Type B pancreatic cell (in vitro differentiated cells): ENCODE data around the gene ZNF25. TPM values are rescaled to one million over a fixed set of nuclear protein-coding genes. Genes with fewer than 3 reads are reported as not detected.
A peak's percentile ranks its signal among the peaks of the same experiment; 100 is the strongest.
"Not testable (repeated sequence)": the region's sequence is repeated elsewhere in the genome, so short reads cannot be mapped to it uniquely, and the experiment has no call there.

ENCODE experiments used
- DNase-seq: peaks from one replicate; pipeline ENCODE4 v3.0.0; 2021; ENCODE audit warnings: mixed read lengths; ENCODE audit not compliant: unreplicated experiment; ENCODE audit errors: extremely low spot score
- H3K27ac Mint-ChIP-seq: 2 replicates; pipeline ENCODE4 v1.8.0; 2021; ENCODE audit warnings: mild to moderate bottlenecking, mixed read lengths
- H3K27me3 Mint-ChIP-seq: 2 replicates; pipeline ENCODE4 v1.8.0; 2021; ENCODE audit warnings: mixed read lengths
- H3K36me3 Mint-ChIP-seq: 2 replicates; pipeline ENCODE4 v1.8.0; 2021; ENCODE audit warnings: mixed read lengths
- H3K4me1 Mint-ChIP-seq: one replicate; pipeline ENCODE4 v1.8.0; 2021; ENCODE audit warnings: mixed read lengths; ENCODE audit not compliant: unreplicated experiment
- H3K4me3 Mint-ChIP-seq: 2 replicates; pipeline ENCODE4 v1.8.0; 2021; ENCODE audit warnings: mild to moderate bottlenecking, mixed read lengths
- H3K9me3 Mint-ChIP-seq: 2 replicates; pipeline ENCODE4 v1.8.0; 2021; ENCODE audit warnings: mixed read lengths
- long read RNA-seq: library from polyadenylated mRNA; unstranded; transcript quantifications from one replicate; pipeline ENCODE4 v2.0.0, GENCODE V29; 2020
- total RNA-seq: library from RNA; stranded (reverse); gene quantifications from 2 replicates; pipeline ENCODE4 v1.2.1, GENCODE V29; 2021; ENCODE audit warnings: low replicate concordance
- TF ChIP-seq, protein P1 (sequence below): fragments of 200-600 bp; sonication (generic); conservative IDR thresholded peaks from 2 replicates; pipeline ENCODE4 v1.5.0; 2021; ENCODE audit warnings: antibody characterized with exemption, mild to moderate bottlenecking

The ZNF25 gene
- 2.0 and 6.9 TPM in 2 replicates for total RNA-seq
- long read RNA-seq, partial matches to known transcripts: 0 of 5 reads
- long read RNA-seq, other reads (novel, unspliced or antisense): 5 of 5 reads

DNA sequence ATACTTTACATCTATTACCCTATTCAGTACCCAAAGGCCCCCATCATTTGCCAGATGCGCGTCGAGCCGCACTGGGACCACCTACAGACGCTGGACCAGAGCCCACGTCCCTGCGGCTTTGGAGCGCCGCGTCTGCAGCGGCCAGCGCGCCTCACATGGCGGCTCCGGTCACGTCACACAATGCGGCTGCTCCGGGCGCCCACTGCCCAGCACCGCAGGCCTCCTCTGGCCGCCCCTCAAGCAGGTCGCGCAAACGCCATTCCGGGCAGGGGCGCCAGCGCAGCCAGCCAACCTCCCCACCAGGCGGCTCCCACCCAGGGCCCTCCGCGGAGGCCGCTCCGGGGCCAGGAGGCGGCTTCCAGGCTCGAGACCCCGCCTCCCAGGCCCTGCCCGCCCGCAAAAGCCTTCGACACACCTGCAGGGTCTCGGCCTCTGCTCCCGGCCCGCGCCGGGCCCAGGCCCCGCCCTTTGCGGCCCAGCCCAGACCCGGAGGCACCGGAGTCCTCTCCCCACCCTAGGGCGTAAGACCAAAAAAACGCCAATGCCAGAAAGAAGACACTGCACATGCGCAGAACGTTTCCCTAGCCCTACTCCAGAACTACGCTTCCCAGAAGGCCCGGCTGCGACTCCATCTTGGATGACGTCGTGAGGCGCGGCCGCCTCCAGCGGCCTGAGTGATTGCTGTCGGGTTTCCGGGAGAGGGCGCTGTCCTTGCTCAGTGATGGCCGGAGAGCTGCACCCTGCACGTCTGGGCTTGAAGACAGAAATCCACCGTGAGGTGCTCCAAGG lies at the start of gene ZNF25:
ZNF25 (minus strand) TSS at position 557 of the 789 bp plus-strand sequence. CDS start 4,925 bp downstream, outside the sequence.
- peak within 1 kb of the TSS; percentile 94 for H3K4me3 Mint-ChIP-seq
- H3K27ac Mint-ChIP-seq: peak within 1 kb of the TSS; percentile 91
- H3K27me3 Mint-ChIP-seq: no peaks in the 10 kb centered on the region
- TF ChIP-seq, protein P1, sequence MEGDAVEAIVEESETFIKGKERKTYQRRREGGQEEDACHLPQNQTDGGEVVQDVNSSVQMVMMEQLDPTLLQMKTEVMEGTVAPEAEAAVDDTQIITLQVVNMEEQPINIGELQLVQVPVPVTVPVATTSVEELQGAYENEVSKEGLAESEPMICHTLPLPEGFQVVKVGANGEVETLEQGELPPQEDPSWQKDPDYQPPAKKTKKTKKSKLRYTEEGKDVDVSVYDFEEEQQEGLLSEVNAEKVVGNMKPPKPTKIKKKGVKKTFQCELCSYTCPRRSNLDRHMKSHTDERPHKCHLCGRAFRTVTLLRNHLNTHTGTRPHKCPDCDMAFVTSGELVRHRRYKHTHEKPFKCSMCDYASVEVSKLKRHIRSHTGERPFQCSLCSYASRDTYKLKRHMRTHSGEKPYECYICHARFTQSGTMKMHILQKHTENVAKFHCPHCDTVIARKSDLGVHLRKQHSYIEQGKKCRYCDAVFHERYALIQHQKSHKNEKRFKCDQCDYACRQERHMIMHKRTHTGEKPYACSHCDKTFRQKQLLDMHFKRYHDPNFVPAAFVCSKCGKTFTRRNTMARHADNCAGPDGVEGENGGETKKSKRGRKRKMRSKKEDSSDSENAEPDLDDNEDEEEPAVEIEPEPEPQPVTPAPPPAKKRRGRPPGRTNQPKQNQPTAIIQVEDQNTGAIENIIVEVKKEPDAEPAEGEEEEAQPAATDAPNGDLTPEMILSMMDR: peak; percentile 85
- no peaks in the 10 kb centered on the region for H3K9me3 Mint-ChIP-seq
- peaks cover 9% of the 10 kb centered on the region for H3K36me3 Mint-ChIP-seq
- DNase-seq: peak; percentile 93
- peaks cover 8% of the 10 kb centered on the region for H3K4me1 Mint-ChIP-seq

DNA sequence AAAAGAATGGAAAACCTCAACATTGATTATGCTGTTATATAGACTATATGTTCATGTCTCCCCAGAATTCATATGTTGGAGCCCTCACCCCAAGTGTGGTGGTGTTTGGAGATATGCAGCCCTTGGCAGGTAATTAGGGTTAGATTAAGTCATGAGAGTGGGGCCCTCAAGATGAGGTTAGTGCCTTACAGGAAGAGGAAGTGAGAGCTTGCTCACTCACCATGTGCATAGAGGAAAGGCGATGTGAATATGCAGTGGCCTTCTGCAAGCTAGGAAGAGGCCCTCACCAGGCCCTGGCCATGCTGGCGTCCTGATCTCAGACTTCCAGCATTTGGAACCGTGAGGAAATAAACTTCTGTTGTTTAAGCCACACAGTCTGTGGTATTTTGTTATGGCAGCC lies 48.8 kb upstream of the ZNF25 start:
- H3K4me3 Mint-ChIP-seq: no peak overlapping the region
- no peaks in the 10 kb centered on the region for H3K27me3 Mint-ChIP-seq
- H3K36me3 Mint-ChIP-seq: peaks cover 64% of the 10 kb centered on the region
- no peaks in the 10 kb centered on the region for H3K9me3 Mint-ChIP-seq
- no peaks in the 10 kb centered on the region for H3K4me1 Mint-ChIP-seq
- TF ChIP-seq, protein P1: no peak
- DNase-seq: no peak
- no peak overlapping the region for H3K27ac Mint-ChIP-seq

DNA sequence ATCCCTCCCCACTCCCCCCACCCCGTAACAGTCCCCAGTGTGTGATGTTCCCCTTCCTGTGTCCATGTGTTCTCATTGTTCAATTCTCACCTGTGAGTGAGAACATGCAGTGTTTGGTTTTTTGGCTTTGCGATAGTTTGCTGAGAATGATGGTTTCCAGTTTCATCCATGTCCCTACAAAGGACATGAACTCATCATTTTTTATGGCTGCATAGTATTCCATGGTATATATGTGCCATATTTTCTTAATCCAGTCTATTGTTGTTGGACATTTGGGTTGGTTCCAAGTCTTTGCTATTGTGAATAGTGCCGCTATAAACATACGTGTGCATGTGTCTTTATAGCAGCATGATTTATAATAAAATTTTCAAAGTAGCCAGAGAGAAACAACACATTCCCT lies 42.7 kb upstream of the ZNF25 start:
- not testable (repeated sequence) for DNase-seq, H3K27ac Mint-ChIP-seq, H3K4me1 Mint-ChIP-seq, H3K4me3 Mint-ChIP-seq, H3K27me3 Mint-ChIP-seq
- Mint-ChIP-seq H3K36me3 (peaks cover 67% of the 10 kb centered on the region), H3K9me3 (peaks cover 14% of the 10 kb centered on the region)

DNA sequence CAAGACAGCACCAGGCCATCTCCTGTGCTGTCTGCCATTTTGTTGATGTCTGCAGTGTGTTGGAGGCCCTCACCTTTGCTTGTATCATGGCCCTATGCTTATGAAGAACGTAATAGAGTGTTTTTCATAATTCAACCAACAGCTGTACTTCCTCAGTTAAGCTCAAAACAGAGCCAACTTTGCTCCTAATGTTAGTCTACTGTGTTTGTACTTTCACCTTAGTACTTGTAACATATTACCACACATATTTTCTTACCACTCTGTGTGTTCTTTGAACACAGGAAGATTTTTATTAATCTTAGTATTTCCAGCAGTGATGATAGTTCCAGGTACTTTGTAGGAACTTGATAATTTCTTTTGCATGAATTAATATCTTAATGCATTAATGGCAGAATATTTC lies 39.9 kb upstream of the ZNF25 start:
- H3K9me3 Mint-ChIP-seq: peaks cover 14% of the 10 kb centered on the region
- no peak overlapping the region for H3K27ac Mint-ChIP-seq
- H3K4me3 Mint-ChIP-seq: no peak overlapping the region
- TF ChIP-seq, protein P1: no peak
- no peaks in the 10 kb centered on the region for H3K27me3 Mint-ChIP-seq
- peaks cover 10% of the 10 kb centered on the region for H3K4me1 Mint-ChIP-seq
- peaks cover 61% of the 10 kb centered on the region for H3K36me3 Mint-ChIP-seq
- DNase-seq: no peak

DNA sequence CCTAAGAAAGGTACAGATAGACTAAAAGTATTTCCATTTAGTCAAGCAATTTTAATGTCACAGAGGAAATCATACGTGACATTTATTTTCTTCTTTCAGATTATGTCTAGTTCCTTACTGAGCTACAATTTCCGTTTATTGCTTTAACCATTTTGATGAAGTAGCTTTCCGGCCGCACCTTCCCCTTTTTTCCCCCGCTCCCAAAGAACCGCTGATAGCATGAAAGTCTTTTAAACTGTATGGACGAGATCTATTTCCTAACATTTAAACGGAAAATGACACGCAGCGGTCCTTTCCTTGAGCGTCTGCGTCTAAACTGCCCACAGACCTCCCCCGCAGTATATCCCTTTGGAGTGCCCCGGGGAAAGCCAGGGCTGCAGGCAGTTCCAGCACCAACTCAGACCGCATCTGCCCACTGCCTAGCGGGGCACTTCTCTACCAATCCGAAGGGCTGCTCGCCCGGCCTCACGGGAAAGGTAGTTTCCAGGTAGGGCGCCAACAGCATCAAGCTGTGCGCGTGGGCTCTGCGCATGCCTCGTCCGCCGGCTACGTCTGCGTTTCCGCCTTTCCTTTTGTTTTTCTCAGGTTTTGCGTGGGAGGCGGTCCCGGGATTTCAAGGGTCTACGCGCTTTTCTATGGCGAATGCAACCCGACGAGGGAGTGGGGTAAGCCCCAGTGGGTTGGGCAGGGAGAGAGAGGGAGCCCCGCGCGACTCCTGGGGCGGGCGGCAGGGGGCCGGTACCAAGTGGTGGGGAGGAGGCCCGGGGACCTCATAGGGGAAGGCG lies 33.9 kb upstream of the ZNF25 start, which contains the start of gene ZNF33A:
ZNF33A (plus strand) TSS at position 557 of the 785 bp plus-strand sequence. CDS start 1,667 bp downstream, outside the sequence.
- Mint-ChIP-seq H3K4me1 (peaks cover 20% of the 10 kb centered on the region), H3K4me3 (peak within 1 kb of the TSS; percentile 88), H3K36me3 (peaks cover 15% of the 10 kb centered on the region), H3K9me3 (no peaks in the 10 kb centered on the region), H3K27me3 (no peaks in the 10 kb centered on the region), H3K27ac (peak within 1 kb of the TSS; percentile 99)
- TF ChIP-seq, protein P1: no peak
- DNase-seq: peak; percentile 87
